GM20431 (cell line): ENCODE measurements around the gene CBX4.

Source experiments
- in situ Hi-C: fragments of 300-500 bp; cut with MseI, MboI; formaldehyde crosslinking; loops from one replicate; pipeline ENCODE4 v1.15.0; 2020; ENCODE audit warnings: low sequenced_read_pairs; ENCODE audit not compliant: unreplicated experiment

CBX4 gene

DNA sequence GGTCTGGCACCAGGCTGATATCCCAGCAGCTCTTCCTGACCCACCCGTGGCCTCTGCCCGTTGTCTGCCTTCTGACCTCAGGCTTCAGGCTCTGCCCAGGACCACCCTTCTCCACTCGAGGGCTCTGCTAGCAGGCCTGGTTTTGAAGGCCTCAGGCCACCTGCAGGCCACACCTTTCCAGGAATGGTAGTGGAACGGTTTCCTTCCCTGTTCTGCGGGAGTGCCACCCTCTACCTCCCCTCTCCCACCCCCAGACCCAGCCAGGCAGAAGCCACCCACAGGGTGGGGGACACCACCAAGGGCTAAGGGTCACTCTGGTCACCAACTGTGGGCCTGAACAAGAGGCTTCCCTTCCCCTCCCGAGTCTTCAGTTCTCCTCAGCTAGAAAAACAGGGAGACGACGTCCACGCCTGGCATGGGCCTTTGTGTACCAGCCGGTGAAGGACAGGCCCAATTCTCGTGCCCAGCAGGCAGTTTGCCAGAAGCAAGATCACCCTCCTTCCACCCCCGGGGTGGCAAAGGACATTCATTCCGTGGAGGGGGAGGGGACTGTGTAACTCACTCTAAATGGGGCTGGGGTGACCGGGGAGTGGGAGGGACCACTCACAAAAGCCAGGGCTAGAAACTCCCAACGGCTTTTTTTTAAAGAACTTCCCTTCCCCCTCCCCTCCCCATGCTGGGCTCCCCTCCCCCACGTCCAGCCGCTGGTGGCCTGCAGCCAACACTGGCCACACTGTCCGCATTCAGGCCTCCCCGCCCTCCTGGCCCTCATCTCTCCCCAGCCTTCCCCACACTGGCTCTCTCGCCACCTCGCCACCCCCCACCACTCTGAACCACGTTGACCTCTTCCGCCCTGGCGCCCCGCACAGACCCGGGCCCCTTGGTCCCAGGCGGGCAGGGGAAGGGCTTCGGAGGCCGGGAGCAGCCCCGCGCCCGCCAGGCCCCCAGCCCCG, 7.7 kb downstream of the CBX4 start:
- in situ Hi-C loops = no loop called here

DNA sequence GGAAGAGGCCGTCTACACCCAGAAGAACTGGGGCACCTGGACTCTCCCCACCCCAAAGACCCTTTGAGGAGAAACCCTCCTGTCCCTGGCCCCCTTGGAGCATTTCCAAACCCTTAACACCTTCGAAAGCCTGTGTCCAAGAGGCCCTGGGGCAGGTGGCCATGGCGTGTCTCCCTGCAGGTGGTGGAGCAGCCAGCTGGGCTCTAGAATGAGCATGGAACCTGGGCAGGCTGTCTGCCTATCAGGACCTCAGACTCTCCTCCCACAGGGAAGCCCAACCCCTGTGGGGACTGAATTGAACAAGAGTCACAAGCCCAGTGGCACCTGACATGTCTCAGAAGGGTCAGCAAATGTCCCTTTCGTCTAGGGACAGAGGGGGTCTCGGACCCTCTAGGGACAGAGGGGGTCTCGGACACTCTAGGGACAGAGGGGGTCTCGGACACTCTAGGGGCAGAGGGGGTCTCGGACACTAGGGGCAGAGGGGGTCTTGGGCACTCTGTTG, 8.4 kb downstream of the CBX4 start:
- in situ Hi-C loops = no loop called here

DNA sequence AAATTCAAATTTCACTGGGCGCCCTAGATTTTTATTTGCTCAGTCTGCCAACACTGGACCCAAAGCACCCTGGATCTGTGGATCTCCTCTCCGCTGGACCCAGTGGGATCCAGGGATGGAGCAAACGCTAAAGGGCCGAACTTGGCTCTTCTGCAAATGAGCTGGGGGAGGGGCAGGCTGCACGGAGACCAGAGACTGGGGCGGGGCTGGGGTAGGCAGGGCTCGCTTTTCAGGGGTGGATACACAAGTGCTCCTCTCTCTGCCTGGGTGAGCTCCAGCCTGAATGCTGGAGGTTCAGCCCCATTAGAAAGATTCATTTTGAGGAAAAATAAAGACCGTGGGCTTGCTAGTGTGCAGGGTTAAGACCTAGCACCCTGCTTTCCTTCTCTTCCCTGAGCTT, 8.9 kb downstream of the CBX4 start:
- in situ Hi-C loops = no loop called here

DNA sequence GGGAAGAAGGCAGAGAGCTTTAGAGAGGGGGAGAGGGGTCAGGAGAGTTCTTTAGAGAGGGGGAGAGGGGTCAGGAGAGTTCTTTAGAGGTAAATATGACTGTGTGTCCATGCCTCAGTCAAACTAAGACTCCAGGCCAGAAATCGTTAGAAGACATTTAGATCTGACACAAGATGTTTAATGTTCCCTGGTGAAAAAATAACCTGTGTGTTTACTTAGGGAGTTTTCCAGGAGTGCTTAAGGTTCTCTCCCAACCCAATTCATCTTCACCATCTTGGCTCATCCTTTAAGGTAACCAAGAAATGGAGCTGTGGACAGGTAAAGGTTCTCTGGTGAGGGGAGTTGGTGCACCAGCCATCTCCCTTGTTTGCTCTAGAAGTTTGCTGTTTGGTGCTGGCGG, 9.8 kb downstream of the CBX4 start:
- in situ Hi-C loops = no loop called here

DNA sequence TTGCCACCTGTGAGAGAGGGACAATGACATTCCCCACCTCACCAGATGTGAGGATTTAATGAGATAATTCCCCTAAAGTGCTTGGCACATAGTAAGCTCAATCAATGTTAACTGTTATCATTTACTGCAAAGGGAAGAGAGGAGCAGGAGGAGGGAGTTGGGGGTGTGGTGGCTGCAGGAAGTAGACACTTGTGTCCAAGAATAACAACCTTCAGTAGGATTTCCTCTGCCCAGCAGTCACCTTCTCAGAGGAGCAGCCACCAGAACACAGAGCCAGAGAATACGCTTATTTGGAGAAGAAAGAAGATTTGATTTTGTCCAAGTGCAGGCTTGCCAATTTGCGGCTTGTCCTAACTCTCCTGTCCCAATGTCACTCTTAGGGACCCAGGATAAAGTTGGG, 10.2 kb downstream of the CBX4 start:
- in situ Hi-C loops = no loop called here

DNA sequence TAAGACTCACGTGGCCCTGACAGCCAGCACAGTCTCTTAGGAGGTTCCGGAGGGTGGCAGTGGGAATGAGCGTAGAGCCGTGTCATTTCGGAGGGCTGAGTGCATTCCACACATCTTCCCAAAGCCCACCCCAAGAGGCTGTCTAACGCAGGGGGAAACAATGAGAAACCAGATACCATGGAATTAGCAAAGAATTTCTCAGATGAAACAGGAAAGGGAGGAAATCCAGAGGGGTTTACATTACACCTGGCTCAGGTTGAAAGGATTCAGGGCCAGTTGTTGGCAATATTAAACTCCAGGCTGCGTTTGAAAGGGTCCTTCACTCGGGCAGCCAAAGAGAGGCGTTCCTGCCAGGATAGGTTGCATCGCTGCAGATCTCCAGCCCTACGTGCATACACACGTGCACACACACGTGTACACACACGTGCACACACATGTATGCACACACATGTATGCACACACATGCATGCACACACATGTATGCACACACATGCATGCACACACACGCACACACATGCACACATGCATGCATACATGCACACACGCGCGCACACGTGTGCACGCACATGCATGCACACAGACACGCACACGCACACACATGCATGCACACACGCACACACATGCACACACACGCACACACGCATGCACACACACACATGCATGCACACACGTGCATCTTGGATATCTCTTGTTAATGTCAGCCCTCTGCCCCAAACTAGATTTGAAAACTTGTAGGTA, 12.2 kb downstream of the CBX4 start:
- in situ Hi-C loops = no loop called here

DNA sequence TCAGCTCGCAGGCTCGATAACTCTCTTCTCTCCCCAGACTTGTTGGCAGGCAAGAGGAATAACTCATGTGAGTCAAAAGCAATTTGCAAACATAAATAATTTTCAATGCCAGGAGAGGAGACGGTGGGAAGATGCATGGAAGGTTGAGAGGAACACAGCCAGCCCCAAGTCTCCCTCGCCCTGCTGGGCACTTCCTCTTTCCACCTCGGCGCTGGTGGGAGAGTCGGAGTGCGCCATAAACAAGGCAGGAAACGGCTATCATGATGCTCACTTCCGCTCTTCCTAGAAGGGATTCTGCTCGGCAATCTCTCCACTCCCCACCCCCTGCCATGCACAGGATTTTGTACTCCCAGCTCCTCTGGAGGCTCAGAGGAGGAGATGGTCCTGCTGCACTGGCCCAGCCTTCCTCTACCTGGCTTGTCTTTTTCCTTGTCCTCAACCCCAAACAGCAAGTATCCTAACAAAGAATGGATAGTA, 13.0 kb downstream of the CBX4 start:
- in situ Hi-C loops = no loop called here

DNA sequence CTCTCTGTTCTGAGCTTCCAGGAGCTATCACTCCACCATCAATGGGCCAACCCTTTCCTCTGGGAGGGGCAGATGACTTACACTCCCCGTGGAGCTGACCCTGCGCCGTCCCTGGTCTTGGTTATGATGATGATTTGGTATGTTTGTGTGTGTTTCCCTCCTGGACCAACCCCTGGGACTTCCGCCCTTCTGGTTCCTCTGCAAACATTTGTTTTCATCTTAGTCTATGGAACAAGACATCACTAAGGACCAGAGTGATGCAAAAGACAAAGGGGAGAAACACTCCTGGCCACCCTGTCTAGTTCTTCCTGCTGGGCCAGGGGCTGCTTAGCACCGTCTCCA, 13.7 kb downstream of the CBX4 start:
- in situ Hi-C loops = no loop called here

DNA sequence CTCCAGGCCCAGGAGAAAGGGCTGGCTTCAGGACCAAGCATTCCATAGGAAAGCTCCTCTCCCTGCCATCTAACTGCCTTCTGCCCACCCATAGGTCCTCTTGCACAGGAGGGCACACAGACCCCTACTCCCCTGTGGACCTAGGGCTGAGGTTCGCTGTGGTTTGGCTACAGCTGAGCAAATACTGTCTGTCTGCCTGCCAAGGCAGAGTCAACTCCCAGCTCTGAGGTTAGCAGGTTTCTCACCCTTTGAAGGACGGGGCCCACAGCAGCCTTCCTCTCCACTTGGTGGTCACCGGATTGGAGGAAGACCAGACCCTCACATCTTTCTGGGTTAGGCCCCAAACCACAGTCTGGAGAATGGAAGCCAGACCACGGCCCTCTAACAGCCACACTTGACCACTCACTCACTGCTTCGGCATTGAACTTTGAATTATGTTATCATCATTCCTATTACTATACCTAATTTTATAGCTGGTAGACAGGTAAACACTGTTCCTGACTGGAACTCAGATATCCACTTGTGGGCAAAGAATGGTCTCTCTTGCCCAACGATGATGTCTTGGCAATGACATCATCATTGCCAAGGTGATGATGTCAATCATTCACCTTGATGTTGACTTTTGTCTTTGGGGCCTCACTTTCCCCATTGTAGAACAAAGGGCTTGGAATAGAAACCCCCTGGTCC, 14.2 kb downstream of the CBX4 start:
- in situ Hi-C loops = no loop called here

DNA sequence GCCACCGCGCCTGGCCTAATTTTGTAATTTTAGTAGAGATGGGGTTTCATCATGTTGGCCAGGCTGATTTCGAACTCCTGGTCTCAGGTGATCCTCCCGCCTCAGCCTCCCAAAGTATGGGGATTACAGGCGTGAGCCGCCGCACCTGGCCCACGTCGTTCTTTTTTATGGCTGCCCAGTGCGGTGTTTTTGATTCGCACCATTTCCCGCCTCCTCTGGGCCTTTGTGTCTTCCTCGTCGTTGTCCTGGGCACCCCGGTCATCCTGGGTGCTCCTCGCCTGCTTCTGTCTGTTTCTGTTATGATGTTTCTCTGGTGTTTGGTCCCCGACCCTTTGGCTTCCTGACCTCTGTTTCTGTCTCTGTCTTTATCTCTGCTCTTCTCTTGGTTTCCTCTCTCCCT, 15.0 kb downstream of the CBX4 start:
- in situ Hi-C loops = no loop called here

DNA sequence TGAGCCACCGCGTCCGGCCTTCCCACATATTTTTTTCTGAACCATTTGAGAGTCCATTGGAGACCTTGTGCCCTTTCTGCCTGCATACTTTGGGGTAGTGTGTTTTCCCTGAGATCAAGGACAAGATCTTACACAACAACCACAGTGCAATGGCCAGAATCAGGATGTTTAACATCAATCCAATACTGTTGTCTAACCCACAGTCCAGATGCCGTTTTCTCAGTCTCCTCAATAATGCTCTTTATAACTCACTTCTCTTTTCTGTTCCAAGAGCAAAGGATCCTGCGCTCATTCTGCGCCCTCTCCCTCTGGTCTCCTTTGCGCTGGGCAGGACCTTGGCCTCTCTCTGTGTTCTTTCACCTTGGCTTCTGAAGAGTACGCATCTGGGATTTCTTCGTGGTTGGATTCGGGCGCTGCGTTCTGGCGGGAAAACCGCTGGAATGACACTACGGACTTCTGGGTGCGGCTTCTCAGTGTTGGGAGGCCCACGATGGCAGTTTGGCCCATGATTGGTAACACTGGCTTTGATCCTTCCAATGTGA, 16.6 kb downstream of the CBX4 start:
- in situ Hi-C loops = no loop called here

DNA sequence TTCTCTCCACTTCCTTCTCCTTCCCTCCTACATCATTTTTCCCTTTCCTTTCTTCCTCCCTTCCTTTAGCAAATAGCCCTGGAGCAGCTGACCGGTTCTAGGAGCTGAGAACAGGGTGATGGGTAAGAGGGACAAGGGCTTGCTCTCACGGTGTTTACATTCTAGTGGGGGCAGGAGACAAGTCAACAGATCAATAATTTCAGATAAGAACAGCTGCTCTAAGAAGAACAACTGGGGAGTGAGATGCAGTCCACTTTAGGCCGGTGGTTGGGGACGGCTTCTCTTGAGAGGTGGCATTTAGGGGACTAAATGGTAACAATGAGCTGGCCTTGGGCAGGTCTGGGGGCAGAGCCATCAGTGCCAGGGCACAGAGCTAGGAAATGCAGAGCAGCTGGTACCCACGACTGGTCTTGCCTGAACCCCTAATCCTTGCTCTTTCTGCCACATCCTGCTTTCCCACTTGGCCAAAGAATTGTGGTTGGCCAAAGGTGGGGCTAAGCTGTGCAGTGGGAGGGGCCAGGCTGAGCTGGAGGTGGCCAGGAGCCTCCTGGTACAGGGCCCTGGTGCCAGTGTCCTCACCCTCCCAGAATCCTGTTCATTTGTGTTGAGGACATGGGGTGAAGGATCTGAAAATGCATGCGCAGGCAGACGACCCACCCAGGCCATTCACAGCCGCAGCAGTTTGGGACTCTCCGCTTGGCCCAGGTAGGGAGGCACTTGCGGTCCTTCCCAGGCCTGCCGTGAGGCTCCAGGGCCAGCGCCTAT, 17.7 kb downstream of the CBX4 start:
- in situ Hi-C loops = no loop called here

DNA sequence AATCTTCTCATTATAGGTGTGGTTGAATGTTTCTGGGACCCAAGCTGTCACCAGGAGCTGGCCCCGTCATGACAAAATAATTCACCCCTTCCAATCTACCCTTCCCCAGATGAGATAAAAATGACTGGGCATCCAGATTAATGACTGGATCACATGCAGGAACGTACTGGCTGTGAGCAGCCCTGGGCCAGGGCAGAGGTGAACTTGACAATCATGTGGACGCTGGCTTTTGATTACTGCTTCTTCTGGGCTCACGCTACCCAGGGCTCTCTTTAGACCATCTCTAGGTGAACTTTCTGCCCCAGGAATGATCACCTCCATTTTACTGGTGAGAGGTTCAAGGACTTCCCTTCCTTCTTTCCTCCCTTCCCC, 18.3 kb downstream of the CBX4 start:
- in situ Hi-C loops = no loop called here

DNA sequence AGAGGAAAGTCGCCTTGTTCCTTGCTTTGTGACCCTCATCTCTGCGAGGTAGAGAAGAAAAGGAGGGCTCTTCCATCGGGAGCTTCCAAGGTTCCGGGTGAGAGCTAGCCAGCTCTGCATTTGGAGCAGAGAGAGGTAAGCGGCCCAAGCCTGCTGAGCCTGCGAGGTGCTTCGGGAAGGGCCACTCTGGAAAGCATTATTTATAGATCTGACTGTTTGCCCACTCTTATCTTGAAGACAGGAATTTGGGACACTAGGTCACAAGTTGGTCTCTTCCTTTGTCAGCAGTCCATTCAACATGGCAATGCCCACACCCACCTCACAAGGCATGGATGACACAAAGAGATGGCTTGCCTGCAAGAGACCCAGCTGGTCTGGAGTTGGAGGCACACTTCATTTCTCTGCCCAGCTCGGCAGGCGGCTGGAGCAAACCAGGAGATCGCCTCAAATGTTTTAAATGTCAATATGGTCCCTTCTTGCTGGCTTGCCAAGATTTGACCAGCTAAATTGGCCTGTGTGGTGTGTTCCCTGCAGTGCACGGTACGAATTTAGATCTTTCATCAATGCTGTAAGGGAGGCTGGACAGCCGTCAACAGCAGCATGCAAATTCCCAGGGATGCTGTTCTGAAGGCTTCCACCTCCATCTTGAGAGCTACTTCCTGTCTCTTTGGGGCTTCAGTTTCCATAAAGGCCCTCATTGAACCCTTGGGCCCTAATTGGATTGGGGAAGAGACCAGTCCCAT, 19.5 kb downstream of the CBX4 start:
- in situ Hi-C loops = no loop called here

DNA sequence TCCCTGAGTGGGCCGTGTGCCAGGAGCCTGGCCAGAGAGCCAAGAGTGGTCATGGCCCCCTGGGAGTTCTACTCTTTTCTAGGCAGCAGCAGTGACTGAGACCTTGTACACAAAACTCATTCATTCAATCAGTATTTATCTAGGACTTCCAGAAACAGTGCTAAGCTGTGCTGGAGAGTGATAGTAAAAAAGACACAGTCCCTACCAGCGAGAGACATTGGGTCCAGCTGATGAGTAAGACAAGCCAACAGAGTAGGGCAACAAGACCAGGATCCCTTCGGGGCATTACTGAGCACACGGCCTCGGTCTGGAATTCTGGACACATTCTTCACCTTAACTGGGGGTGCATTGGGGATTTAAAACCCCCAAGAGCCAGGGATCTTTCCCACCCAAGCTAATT, 20.2 kb downstream of the CBX4 start:
- in situ Hi-C loops = no loop called here

DNA sequence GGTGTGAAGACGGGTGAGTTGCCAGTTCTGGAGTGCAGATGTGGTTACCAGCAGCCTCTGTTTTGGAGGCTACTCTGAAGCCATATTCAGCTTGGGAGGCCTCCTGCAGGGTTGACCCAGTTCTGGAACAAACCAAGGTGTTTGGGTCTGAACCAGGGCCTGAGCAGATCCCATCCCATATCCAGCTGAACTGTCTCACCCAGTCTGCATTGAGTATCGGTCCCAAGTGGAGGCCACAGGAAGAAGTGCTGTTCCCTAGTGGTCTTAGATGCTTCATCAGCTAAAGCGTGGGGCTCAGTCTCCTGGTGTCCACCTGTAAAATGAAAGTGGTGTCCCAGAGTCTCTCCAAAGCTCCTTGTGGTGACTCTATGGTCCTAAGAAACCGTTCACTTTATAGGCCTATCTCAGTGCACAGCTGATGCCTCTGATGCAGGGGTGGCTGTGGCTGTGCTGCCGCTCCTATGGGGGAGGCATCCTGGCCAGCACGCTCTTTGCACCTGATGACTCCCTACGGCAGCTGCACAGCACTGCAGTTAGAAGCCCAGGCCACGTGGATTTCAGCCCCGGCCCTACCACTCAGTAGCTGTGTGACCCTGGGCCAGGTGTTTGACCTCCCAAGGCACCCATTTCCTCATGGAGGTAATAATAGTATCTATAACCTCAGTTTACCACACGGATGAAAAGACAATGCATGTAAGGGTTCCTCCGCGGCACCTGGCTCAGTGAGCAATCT, 21.0 kb downstream of the CBX4 start:
- in situ Hi-C loops = no loop called here

DNA sequence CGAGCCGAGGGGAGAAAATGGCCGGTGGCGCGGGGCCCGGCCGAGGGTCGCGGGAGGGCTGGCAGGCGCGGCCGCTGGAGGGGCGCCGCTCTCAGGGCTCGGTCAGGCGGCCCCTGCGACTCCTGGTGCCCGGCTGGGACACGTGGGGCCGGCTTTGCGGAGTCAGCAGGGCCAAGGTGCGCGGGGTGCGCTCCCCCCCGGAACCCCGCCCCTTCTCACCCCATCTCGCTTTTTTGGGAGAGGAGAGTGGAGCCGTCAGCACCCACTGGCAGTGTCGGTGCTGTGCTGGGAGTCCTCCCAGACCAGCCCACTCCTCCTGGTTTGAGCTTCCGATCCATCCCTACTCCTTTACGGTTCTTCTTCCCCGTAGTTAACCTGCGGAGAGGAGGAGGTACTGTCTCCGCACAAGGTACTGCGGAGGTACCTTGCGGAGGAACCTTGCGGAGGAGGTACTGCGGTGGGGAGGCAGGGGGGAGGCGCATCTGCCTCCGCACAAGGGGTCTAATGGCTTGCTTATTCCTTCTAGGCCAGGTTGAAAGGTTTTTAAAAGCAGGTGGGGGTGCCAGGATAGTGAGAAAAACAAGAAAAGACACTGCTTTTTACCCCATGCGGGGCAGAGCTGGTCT, 23.3 kb downstream of the CBX4 start:
- in situ Hi-C loops = no loop called here
